Heart left ventricle (tissue), 16 donors: Measurements from ENCODE around the gene DLL1. TPM values are rescaled to one million over a fixed set of nuclear protein-coding genes. Genes with fewer than 3 reads are reported as not detected.
A peak's percentile ranks its signal among the peaks of the same experiment; 100 is the strongest.

Experiments used
- ATAC-seq, 4 donors: fragments of 200-7000 bp; cut with Tn5 transposase; one replicate each; pipeline ENCODE4 v1.9.1; 2020 to 2022; ENCODE audit warnings: moderate library complexity in 4 of 4, mild to moderate bottlenecking in 3 of 4, moderate number of reproducible peaks in 1 of 4
- DNase-seq, 5 donors: peaks; one replicate each; pipeline ENCODE4 v3.0.0-alpha.2; 2020
- H3K27ac ChIP-seq, 12 donors: fragments of 200-600 bp; sonication (generic) in 4 of 12; one replicate each; pipeline versions ENCODE4 v1.5.0 to v1.8.0; 2016 to 2022; ENCODE audit warnings: mild to moderate bottlenecking in 2 of 12
- H3K27me3 ChIP-seq, 9 donors: fragments of 200-600 bp; sonication (generic) in 2 of 9; one replicate each; pipeline versions ENCODE4 v1.5.1 to v1.8.0; 2016 to 2022; ENCODE audit warnings: mild to moderate bottlenecking in 3 of 9
- H3K36me3 ChIP-seq, 9 donors: fragments of 200-600 bp; sonication (generic) in 2 of 9; one replicate each; pipeline versions ENCODE4 v1.5.0 to v1.8.0; 2018 to 2022; ENCODE audit warnings: mild to moderate bottlenecking in 2 of 9
- H3K4me1 ChIP-seq, 12 donors: fragments of 200-600 bp; sonication (generic) in 4 of 12; one replicate each; pipeline versions ENCODE4 v1.5.0 to v1.8.0; 2016 to 2022; ENCODE audit warnings: mild to moderate bottlenecking in 3 of 12
- H3K4me3 ChIP-seq, 12 donors: fragments of 200-600 bp; sonication (generic) in 4 of 12; one replicate each; pipeline versions ENCODE4 v1.5.0 to v1.8.0; 2017 to 2022; ENCODE audit warnings: mild to moderate bottlenecking in 9 of 12, moderate library complexity in 4 of 12
- H3K9me3 ChIP-seq, 12 donors: fragments of 200-600 bp; sonication (generic) in 4 of 12; one replicate each; pipeline versions ENCODE4 v1.5.0 to v1.8.0; 2016 to 2022; ENCODE audit warnings: mild to moderate bottlenecking in 1 of 12
- POLR2A ChIP-seq, 2 donors: fragments of 450-650 bp; IDR thresholded peaks; one replicate each; pipeline ENCODE4 v1.6.1; 2017; ENCODE audit warnings: antibody characterized with exemption in 2 of 2, mild to moderate bottlenecking in 2 of 2, moderate library complexity in 2 of 2
- WGBS, 4 donors: extraction: QIAGEN DNeasy Blood & Tissue Kit in 2 of 4; methylation state at CpG; one replicate each; pipeline versions ENCODE4 v1.1.5 to v1.1.7; 2013 to 2018; 5-methylcytosine and 5-hydroxymethylcytosine counted together
- intact Hi-C, 10 donors: fragments of 100-400 bp; cut with DNase I; formaldehyde crosslinking; loops; one replicate each; pipeline versions ENCODE4 v1.11.1 to v1.14.2; 2022
- polyA plus RNA-seq, 2 donors: library from polyadenylated mRNA; stranded (reverse); fragments of 200-250 nt; gene quantifications; one replicate each; pipeline ENCODE4 v1.2.3, GENCODE V29; 2013
- total RNA-seq, 9 donors: library from RNA; depleted of rRNA in 2 of 9; stranded (reverse); fragments of >200 nt in 2 of 9; fragmentation: NEBNext Ultra II Directional in 3 of 9; extraction: Animal tissue kit (Norgen Biotek cat#: 25700) in 3 of 9; gene quantifications; one replicate each; pipeline versions ENCODE4 v1.1.0 to v1.2.4, GENCODE V29; 2016 to 2023
- TF ChIP-seq, protein P1 (sequence below), 12 donors: fragments of 200-600 bp; sonication (generic) in 4 of 12; IDR thresholded peaks; one replicate each; pipeline versions ENCODE4 v1.5.0 to v1.8.0; 2018 to 2022; ENCODE audit warnings: antibody characterized with exemption in 12 of 12, mild to moderate bottlenecking in 5 of 12
- donor health status: ischemic (EF 13 %, LVEDD 7.1; RV severe dilation, severe dysfunction).
- donor health status: healthy with polysubstance abuse.
- donor health status: DM: no; HTN: yes; CAD: no.
- donor health status: DM: no; HTN: no; CAD: no.
- donor health status: ischemic (EF 25% LVEDD 6.9; RV normal size, moderate dysfunction).
- donor health status: ischemic (EF 25% LVEDD 5.7; RV mildly dilated, moderate dysfunction).
- donor health status: healthy.
- donor health status: DM: yes; HTN: yes; CAD: no.
- donor health status: ischemic (EF 35%, LVEDD 5.7; RV mildly dilated, moderate dysfunction).
- donor health status: nonischemic (EF 11% LVEDD 7.7; RV severe dilation, severe dysfunction).
- donor health status: DM: yes; HTN: yes; CAD: no.
- donor health status: PGD.
- donor health status: ischemic (EF 29% LVEDD 5.4; RV normal size, mild dysfunction).
- donor health status: nonischemic (EF 23%, LVEDD 6.1; RV moderate dilation, normal function).

Gene DLL1
- total and polyA plus RNA-seq, 11 donors = 2.6 to 10.7 (median 8.0) TPM

DNA sequence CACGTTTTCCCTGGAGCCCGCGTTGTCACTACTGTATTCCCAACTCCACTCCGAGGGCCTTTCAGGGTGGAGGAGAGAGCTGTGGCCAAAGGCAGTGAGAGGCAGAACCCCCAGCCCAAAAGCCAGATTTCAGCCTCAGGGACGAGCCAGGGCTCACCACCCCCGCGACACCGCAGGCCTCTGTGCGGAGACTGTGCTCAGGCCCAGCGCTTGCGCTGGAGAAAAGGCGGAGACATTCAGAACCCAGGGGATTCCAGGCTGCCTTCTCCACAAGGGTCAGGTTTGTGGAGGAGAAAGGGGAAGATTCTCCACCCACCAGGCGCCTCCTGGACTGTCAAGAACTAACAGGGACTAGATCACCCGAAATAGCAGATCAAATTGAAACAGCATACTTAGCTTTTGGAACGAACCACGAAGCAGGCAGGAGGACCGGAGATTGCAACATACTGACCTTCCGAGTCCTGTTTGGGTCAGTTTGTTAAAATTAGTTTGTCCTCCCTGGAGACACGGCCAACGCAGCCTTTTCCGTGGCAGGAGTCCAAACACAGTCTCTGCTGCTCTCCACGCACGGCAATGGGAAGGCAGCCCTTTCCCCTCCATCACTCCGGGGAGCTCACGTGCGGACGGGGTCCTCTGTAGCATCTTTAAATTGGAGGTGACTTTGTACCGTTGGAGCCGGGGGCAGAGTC is 14.4 kb downstream of the DLL1 start:
- WGBS, 4 donors = 31 to 50% (median 33%) methylated on average over 27 to 29 of the region's 29 CpGs
- peak; percentile 76 to 87 (median 83) for DNase-seq
- Histone ChIP-seq H3K27ac (peak overlapping the region; percentile 3 to 86 (median 75)), H3K36me3 (no peaks in the 10 kb centered on the region), H3K9me3 (no peaks in the 10 kb centered on the region), H3K4me1 (peaks cover 7 to 70% (median 37%) of the 10 kb centered on the region in 12 donors), H3K4me3 (peak overlapping the region in 8 of 12 donors; percentile 6 to 34 (median 15)), H3K27me3 (no peaks in the 10 kb centered on the region)
- intact Hi-C loops = loop anchor here in 3 of 10 donors (5.0 to 10.0 kb wide), 3 partner anchors 109 to 122 kb away; no protein-coding TSS in a partner anchor
- ATAC-seq = peak; percentile 66 to 78 (median 72)
- TF ChIP-seq, protein P1, sequence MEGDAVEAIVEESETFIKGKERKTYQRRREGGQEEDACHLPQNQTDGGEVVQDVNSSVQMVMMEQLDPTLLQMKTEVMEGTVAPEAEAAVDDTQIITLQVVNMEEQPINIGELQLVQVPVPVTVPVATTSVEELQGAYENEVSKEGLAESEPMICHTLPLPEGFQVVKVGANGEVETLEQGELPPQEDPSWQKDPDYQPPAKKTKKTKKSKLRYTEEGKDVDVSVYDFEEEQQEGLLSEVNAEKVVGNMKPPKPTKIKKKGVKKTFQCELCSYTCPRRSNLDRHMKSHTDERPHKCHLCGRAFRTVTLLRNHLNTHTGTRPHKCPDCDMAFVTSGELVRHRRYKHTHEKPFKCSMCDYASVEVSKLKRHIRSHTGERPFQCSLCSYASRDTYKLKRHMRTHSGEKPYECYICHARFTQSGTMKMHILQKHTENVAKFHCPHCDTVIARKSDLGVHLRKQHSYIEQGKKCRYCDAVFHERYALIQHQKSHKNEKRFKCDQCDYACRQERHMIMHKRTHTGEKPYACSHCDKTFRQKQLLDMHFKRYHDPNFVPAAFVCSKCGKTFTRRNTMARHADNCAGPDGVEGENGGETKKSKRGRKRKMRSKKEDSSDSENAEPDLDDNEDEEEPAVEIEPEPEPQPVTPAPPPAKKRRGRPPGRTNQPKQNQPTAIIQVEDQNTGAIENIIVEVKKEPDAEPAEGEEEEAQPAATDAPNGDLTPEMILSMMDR (IDR thresholded peaks at IDR 0.05) = peak in 1 of 12 donors; percentile 7
- TF ChIP-seq POLR2A (IDR thresholded peaks at IDR 0.05) = no peak

DNA sequence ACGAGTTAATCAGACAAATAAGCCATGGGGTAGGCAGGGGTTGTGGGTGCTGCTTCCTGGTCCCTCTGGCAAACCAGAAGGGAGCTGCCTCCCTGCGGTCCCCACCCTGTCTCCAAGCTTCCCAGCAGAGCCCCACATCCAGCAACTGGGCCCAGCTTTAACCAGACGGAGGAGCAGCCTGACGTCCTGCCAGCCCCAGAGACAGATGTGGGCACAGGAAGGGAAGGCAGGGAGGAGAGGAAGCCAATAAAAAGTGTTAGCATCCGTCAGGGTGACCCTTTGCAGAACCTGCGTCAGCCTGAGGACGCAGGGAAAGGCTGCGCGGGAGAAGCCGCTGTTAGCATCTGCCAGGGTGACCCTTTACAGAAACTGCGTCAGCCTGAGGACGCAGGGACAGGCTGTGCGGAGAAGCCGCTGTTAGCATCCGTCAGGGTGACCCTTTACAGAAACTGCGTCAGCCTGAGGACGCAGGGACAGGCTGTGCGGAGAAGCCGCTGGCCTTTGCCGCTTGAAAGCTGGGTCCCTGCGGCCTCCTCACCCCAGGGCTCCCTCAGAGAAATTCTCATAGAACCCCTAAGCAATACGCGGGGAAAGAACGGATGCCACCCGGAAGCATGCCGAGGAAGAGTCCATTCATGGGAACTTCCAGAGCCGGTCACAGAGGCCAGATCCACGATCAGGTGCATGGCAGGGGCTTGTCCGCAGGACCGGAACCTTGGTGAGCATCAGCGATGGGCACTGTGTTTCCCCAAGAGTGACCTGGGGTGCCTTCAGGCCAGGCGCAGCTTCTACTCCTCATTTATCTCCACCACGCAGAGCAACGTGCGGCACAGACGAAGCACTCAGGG is 15.9 kb downstream of the DLL1 start:
- peak in 1 of 4 donors; percentile 29 for ATAC-seq
- WGBS, 4 donors = 77 to 85% (median 83%) methylated on average over 35 to 36 of the region's 36 CpGs
- TF ChIP-seq, protein P1 (IDR thresholded peaks at IDR 0.05) = no peak
- peaks cover 7 to 59% (median 36%) of the 10 kb centered on the region in 12 donors for H3K4me1 ChIP-seq
- H3K4me3 ChIP-seq = no peak overlapping the region
- peak in 2 of 5 donors; percentile 19 for DNase-seq
- H3K27ac ChIP-seq = no peak overlapping the region
- no peaks in the 10 kb centered on the region for H3K27me3 ChIP-seq
- intact Hi-C loops = loop anchor here in 4 of 10 donors (5.0 to 10.0 kb wide), 4 partner anchors 98 to 120 kb away; no protein-coding TSS in a partner anchor
- H3K9me3 ChIP-seq = no peaks in the 10 kb centered on the region
- no peaks in the 10 kb centered on the region for H3K36me3 ChIP-seq

DNA sequence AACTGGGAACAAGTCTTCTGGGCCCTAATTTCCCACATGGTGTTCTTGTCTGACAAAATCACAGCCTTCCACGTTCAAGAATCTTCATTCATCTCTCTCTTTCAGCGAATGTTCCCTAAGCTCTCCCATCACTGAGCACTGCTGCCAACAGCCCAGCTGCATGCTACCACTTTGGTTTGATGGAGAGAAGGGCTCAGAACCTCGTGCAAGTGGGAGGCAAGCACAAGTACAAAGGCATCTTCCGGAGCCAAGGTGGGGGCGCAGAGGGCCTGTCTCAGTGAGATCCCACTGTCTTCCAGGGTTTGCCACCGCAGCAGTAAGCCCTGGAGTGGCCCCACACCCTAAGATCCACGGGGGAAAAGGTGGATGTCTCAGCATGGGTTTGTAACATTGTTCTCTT is 17.2 kb downstream of the DLL1 start:
- intact Hi-C loops = loop anchor here in 3 of 10 donors (5.0 to 10.0 kb wide), 3 partner anchors 96 to 119 kb away; no protein-coding TSS in a partner anchor
- ATAC-seq = no peak
- H3K9me3 ChIP-seq = no peaks in the 10 kb centered on the region
- TF ChIP-seq POLR2A (IDR thresholded peaks at IDR 0.05) = no peak
- TF ChIP-seq, protein P1 (IDR thresholded peaks at IDR 0.05) = no peak
- no peak overlapping the region for H3K4me3 ChIP-seq
- H3K27me3 ChIP-seq = no peaks in the 10 kb centered on the region
- H3K27ac ChIP-seq = no peak overlapping the region
- H3K4me1 ChIP-seq = peaks cover 7 to 46% (median 31%) of the 10 kb centered on the region in 12 donors
- DNase-seq = peak in 2 of 5 donors; percentile 3 to 15
- no peaks in the 10 kb centered on the region for H3K36me3 ChIP-seq
- 76 to 85% (median 82%) methylated on average over 7 of the region's 7 CpGs for WGBS, 4 donors

DNA sequence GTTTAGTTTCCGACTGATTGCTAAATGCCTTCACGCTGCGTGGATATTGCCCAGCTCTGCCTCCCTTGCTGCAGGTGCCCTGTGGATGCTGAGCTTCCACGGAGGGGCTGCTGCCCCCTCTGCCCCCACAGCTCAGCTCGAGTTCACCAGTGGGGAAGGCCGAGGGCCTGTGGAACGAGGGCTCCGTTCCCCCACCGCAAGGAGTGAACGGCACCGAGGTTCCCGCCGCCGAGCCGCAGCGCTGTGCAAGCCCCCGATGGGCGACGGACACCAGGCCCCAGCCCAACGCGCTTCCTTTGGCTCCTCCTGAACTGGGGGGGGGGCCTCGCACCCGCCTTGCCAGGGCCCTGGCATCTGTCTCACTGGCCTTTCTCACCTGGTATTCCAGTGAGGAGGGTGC is 17.7 kb downstream of the DLL1 start:
- no peaks in the 10 kb centered on the region for H3K9me3 ChIP-seq
- no peak overlapping the region for H3K4me3 ChIP-seq
- no peak overlapping the region for H3K27ac ChIP-seq
- H3K27me3 ChIP-seq = no peaks in the 10 kb centered on the region
- no peaks in the 10 kb centered on the region for H3K36me3 ChIP-seq
- ATAC-seq (no peak), DNase-seq (peak in 3 of 5 donors; percentile 7 to 46 (median 8))
- intact Hi-C loops = loop anchor here in 3 of 10 donors (5.0 to 10.0 kb wide), 3 partner anchors 96 to 118 kb away; no protein-coding TSS in a partner anchor
- TF ChIP-seq POLR2A (IDR thresholded peaks at IDR 0.05) = no peak
- TF ChIP-seq, protein P1 (IDR thresholded peaks at IDR 0.05) = no peak
- peaks cover 7 to 41% (median 27%) of the 10 kb centered on the region in 12 donors for H3K4me1 ChIP-seq
- 95 to 100% (median 96%) methylated on average over 16 to 23 of the region's 23 CpGs for WGBS, 4 donors
